ENCODE measurements around the gene GEN1.
A peak's percentile ranks its signal among the peaks of the same experiment; 100 is the strongest.

The GEN1 gene

DNA sequence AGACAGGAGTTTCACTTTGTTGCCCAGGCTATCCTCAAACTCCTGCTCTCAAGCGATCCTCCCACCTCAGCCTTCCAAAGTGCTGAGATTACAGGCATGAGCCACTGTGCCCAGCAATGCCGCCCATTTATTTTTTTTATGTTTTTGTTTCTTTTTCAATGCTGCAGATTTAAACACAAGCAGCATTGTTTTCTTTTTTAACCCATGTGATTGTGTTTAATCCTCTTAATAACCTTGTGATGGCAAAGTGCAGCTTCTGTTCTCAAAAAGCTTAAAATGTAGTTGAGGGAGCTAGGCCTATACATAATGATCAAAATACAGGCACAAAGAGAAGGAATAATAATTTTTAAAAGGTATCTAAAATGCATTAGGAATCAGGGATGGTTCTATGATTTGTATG lies 73.8 kb downstream of the GEN1 start:
- DNase-seq, result no peak

DNA sequence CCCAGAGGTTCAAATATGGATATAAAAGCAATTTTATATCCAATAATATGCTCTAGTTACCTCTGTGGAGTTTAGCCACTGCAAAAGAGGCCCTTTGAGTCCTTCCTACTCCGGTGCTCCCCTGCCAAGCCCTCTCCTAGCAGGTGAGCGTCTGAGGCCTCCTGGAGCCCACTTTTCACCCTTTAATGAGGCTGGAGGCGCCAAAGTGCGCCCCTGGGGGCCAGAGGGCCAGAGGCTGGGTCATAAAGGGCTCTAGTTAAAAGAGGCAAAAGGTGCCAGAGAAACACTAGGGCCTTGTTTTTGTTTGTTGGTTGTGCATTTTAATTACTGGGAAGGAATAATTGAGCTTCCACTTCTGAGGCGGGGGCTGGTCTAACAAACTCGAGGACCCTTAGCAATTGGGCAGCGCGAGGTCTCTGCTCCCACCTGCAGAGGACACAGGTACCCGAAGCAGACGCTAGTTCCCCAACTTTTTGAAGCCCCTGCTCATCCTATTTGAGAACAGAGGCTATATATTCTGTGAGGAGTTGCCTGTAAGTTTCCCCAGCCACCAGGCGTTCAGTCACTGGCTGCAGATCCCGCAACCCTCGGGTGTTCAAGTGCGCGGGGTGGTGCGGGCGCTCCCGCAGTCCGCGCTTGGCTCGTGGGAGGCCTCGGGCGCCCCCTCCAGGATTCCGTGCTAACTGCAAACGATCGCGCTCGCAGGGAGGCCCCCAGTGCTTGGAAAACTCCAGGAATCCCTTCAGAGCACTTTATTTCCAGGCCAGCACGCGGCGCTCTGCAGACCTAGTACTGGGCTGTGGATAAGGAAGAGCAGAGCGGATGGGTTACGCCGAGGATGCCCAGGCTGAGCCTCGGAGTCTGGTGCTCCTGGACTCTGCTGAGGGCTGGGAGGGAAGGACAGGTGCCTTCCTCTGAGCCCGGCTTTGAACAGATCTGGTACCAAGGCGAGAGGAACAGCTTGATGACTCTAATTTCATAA lies 76.4 kb downstream of the GEN1 start:
- DNase-seq, result peak; percentile 30

- DNase-seq, result no peak
Observed at GRCh38 chr2:17835516-17835915, 81.6 kb downstream of the GEN1 start.
